Kidney (tissue), 14 donors: Measurements from ENCODE around the gene THSD4. TPM values are rescaled to one million over a fixed set of nuclear protein-coding genes. Genes with fewer than 3 reads are reported as not detected.

Experiments
- DNase-seq, 5 donors: peaks; one replicate each; pipeline ENCODE4 v3.0.0-alpha.2; 2013 to 2020
- FAIRE-seq: peaks from 2 replicates; lab custom pipeline; 2012; peaks lifted over from hg19 to GRCh38; lab: Jason Lieb, UNC
- H3K27ac ChIP-seq, 2 donors: one replicate each; pipeline ENCODE4 v1.7.0; 2013; ENCODE audit warnings: low read depth in 2 of 2, low read length in 2 of 2, inconsistent platforms in 1 of 2
- H3K27me3 ChIP-seq: one replicate; pipeline ENCODE4 v1.7.1; 2013; ENCODE audit warnings: low read length, inconsistent platforms; ENCODE audit not compliant: control insufficient read depth, insufficient read depth
- H3K36me3 ChIP-seq, 3 donors: one replicate each; pipeline versions ENCODE4 v1.7.0 to v1.7.1; 2013; ENCODE audit warnings: low read length in 3 of 3, control low read depth in 1 of 3, inconsistent platforms in 1 of 3; ENCODE audit not compliant: insufficient read depth in 3 of 3, control insufficient read depth in 2 of 3
- H3K4me1 ChIP-seq, 3 donors: one replicate each; pipeline versions ENCODE4 v1.7.0 to v1.7.1; 2013; ENCODE audit warnings: low read length in 3 of 3, inconsistent platforms in 1 of 3, low read depth in 1 of 3; ENCODE audit not compliant: control insufficient read depth in 2 of 3, insufficient read depth in 2 of 3
- H3K4me3 ChIP-seq, 3 donors: one replicate each; pipeline versions ENCODE4 v1.7.0 to v1.8.1; 2013; ENCODE audit warnings: low read length in 3 of 3, control low read depth in 1 of 3, inconsistent platforms in 1 of 3
- H3K9ac ChIP-seq, 3 donors: one replicate each; pipeline versions ENCODE4 v1.7.0 to v1.7.1; 2013; ENCODE audit warnings: low read length in 3 of 3, control low read depth in 1 of 3, inconsistent platforms in 1 of 3
- H3K9me3 ChIP-seq, 3 donors: one replicate each; pipeline versions ENCODE4 v1.7.0 to v1.7.1; 2013; ENCODE audit warnings: low read length in 3 of 3, control low read depth in 1 of 3, inconsistent platforms in 1 of 3; ENCODE audit not compliant: control insufficient read depth in 2 of 3, insufficient read depth in 1 of 3
- intact Hi-C: fragments of 100-400 bp; cut with DNase I; formaldehyde crosslinking; loops from one replicate; pipeline ENCODE4 v1.11.1; 2022
- polyA plus RNA-seq: library from polyadenylated mRNA; stranded (reverse); fragments of 350-450 nt; fragmentation: Illumina TruSeq; extraction: RNeasy Lipid Tissue Mini Kit (QIAGEN cat#74804); gene quantifications from one replicate; pipeline ENCODE4 v1.2.3, GENCODE V29; 2014; ENCODE audit warnings: low read depth, low replicate concordance; ENCODE audit not compliant: insufficient read depth
- total RNA-seq: library from RNA; stranded (reverse); fragmentation: NEBNext Ultra II Directional; extraction: Animal tissue kit (Norgen Biotek cat#: 25700); gene quantifications from one replicate; pipeline ENCODE4 v1.2.1, GENCODE V29; 2021
- TF ChIP-seq, protein P1 (sequence below): IDR thresholded peaks from 3 replicates; pipeline ENCODE4 v1.5.1; 2012; ENCODE audit warnings: mild to moderate bottlenecking, moderate library complexity, borderline replicate concordance; ENCODE audit not compliant: insufficient read depth; ENCODE audit errors: extremely low read depth
- donor health status: control.
- donor health status: control.
- donor health status: control.
- donor health status: control.
- donor health status: control.
- donor health status: DM: yes; HTN: yes; CAD: no.
- donor health status: Normal renal cell carcinoma (clear cell type).

Gene THSD4
- total and polyA plus RNA-seq, 2 donors from 2014 or later: 9.4 to 36.3 TPM

DNA sequence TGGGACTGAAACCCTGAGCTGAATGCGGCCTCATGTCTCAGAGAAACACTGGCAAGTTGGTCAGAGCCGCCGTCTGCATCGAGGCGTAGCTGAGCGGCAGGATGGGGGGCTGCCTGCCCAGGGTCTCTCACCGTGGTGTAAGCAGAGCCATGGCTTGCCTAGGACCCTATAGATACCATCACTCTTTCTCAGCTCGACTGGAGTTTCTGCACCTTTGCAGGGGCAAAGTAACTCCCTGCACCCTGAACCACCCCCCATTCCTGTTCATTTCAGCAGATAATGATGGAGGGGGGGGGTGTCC, 666.6 kb downstream of the THSD4 start:
- Histone ChIP-seq H3K4me1 (peaks cover 0 to 7% (median 6%) of the 10 kb centered on the region in 3 donors), H3K36me3 (no peaks in the 10 kb centered on the region), H3K4me3 (no peak overlapping the region), H3K27me3 (no peaks in the 10 kb centered on the region), H3K27ac (no peak overlapping the region), H3K9ac (no peak overlapping the region), H3K9me3 (no peaks in the 10 kb centered on the region)
- intact Hi-C loops: no loop called here
- FAIRE-seq (no peak), DNase-seq (no peak)
- TF ChIP-seq, protein P1, sequence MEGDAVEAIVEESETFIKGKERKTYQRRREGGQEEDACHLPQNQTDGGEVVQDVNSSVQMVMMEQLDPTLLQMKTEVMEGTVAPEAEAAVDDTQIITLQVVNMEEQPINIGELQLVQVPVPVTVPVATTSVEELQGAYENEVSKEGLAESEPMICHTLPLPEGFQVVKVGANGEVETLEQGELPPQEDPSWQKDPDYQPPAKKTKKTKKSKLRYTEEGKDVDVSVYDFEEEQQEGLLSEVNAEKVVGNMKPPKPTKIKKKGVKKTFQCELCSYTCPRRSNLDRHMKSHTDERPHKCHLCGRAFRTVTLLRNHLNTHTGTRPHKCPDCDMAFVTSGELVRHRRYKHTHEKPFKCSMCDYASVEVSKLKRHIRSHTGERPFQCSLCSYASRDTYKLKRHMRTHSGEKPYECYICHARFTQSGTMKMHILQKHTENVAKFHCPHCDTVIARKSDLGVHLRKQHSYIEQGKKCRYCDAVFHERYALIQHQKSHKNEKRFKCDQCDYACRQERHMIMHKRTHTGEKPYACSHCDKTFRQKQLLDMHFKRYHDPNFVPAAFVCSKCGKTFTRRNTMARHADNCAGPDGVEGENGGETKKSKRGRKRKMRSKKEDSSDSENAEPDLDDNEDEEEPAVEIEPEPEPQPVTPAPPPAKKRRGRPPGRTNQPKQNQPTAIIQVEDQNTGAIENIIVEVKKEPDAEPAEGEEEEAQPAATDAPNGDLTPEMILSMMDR: no peak

DNA sequence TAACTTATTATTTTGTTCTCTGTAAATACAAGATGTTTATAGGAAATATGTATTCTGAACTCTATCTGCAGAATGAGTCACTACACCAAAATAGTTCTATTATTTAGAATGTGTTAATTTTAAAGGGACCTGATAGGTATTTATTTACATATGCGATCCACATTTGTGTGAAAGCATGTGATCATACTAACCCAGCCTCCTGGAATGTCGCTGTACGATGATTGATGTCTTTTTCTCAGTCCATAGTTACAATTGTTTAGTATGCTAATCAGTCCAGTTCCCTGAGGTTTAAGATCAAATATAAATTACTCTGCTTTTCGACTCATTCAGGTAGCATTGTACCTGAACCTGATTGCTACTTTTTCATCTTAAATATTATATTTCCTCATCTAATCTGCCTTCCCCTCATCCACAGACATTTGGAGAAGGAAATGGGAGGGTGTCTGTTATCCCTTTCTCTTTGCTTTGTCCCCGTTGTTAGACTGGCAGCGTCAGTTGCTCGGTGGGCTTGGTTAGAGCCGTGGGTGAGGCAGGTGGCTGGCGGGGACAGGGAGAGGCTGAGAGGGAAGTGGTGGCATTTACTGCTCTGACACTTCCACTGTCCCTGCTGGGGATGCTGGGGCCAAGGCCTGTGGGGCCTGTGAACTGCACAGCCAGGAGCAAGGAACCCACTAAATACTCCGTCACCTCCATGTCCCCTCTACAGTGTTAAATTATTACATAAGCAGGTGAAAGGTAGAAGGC, 667.3 kb downstream of the THSD4 start:
- Histone ChIP-seq H3K4me3 (no peak overlapping the region), H3K4me1 (peaks cover 0 to 7% (median 6%) of the 10 kb centered on the region in 3 donors), H3K27ac (no peak overlapping the region), H3K9ac (no peak overlapping the region), H3K36me3 (no peaks in the 10 kb centered on the region), H3K9me3 (no peaks in the 10 kb centered on the region), H3K27me3 (no peaks in the 10 kb centered on the region)
- TF ChIP-seq, protein P1: no peak
- DNase-seq: no peak
- intact Hi-C loops: no loop called here
- FAIRE-seq: no peak

DNA sequence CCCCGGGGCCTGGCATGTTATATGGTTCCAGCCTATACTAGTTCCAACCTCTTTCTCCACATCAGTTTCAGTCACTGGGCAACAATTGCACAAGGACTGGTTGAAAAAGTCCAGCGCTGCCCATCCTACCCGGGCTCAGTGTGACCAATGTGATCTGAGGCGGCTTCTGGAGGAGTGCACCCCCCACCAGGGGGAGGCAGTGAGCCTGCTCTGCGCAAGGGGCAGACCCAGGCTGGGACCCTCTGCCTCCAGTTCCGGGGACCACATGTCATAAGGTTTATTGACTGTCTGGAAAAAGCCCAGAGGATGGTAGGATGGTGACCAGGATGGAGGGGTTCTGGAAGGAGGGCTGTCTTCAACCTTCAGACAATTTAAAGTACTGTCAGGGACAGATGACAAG, 669.4 kb downstream of the THSD4 start:
- Histone ChIP-seq H3K27me3 (no peaks in the 10 kb centered on the region), H3K9me3 (no peaks in the 10 kb centered on the region), H3K27ac (no peak overlapping the region), H3K4me1 (peaks cover 0 to 7% (median 6%) of the 10 kb centered on the region in 3 donors), H3K36me3 (no peaks in the 10 kb centered on the region), H3K9ac (no peak overlapping the region), H3K4me3 (no peak overlapping the region)
- FAIRE-seq (no peak), DNase-seq (no peak)
- TF ChIP-seq, protein P1: no peak
- intact Hi-C loops: no loop called here
